GM19438 (cell line): ENCODE data around the gene HSPB2.
A peak's percentile ranks its signal among the peaks of the same experiment; 100 is the strongest.
"Not testable (repeated sequence)": the region's sequence is repeated elsewhere in the genome, so short reads cannot be mapped to it uniquely, and the experiment has no call there.

Source experiments
- ATAC-seq: cut with Tn5 transposase; IDR thresholded peaks from one replicate; pipeline ENCODE4 v1.9.1; 2021; ENCODE audit warnings: low read depth; ENCODE audit not compliant: unreplicated experiment

HSPB2 gene, protein sequence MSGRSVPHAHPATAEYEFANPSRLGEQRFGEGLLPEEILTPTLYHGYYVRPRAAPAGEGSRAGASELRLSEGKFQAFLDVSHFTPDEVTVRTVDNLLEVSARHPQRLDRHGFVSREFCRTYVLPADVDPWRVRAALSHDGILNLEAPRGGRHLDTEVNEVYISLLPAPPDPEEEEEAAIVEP

DNA sequence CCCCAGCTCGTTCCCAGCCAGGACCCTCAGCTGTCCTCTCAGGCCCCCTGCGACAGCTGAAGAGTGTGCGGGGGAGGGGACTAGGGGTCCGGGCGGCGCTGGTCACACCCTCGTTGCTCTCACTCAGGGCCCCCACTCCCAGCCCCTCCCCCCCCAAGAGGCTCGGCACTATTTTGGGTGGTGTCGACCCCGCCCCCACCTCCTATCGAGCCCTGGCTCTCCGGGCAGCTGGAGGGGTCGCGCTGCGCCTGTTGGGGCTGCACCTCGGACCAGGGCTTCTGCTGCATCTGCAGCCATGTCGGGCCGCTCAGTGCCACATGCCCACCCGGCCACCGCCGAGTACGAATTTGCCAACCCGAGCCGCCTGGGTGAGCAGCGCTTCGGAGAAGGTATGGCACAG is at the start of gene HSPB2:
HSPB2 (plus strand) TSS at position 200 of the 400 bp plus-strand sequence; CDS start at position 296, 96 bp downstream.
- no peak for ATAC-seq

DNA sequence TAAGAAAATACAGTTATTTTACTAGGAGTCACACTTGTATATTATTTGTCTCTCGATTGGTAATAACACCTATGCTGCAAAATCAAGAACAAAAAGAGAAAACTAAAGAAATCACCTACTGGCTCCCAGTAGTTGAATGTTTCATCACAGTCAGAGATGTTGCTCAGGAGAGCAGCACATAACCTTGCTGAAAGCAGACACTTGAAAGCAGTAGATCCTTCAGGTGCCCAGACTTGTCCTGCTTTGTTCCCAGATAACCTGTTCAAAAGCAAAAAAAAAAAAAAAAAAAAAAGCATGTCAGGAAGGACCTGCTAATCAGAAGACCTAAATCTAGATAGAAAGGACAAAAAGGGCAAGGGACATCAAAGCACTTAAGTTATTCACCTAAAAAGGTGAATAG is 42.4 kb upstream of the HSPB2 start:
- no peak for ATAC-seq

DNA sequence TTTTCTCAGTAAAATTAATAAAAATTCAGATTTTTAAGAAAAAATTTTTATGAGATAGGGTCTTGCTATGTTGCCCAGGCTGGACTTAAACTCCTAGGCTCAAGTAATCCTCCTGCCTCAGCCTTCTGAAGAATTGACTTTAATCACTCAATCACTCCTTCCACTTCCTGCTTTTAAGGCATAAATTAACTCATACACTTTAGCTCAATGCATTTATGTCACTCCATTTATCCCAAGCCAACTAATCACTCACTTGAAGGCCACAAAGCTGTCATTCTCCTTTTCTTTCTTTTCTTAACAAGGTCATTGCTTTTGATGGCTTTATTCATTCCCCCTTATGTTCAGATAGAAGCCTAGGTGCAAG is 42.0 kb upstream of the HSPB2 start:
- peak; percentile 11 for ATAC-seq

DNA sequence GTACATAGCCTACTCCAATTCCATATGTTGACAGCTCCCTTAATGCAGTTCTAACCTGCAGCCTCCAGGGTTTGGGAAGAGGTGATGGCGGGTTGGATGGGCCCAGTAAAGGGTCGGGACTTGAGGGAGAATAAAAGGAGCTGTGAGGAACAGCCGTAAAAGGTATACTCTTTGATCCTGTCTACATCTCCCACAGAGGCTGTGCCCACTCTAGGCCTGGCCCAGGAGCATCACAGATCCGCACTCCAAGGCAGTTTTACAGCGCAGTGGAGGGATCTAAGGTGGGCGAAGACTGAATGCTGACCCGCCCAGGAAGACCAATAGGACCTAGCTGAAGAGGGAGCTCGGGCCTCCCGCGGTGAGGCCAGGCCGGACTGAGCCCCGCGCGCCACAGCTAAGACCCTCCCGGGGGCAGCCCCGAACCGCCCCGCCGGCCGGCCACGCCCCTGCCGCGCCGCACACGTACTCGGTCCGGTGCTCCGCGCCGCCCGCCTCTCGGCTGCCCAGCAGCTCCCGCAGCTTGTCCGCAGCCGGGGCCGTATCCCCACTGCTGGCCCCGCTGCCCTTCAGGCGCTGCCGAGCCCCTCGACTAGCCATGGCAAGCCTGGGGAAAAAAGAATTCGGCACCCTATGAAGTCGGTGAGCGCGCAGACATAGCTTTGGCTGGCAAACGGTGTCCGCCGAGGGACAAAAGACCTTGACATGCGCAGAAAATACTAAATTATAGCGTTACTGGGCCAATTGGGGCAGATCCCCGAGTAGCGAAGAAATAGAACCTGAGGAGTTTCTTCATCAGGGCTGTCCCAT is 41.4 kb upstream of the HSPB2 start, which contains the start of gene ALG9:
ALG9 (minus strand) TSS at position 696 of the 807 bp plus-strand sequence; CDS start at position 597, 99 bp downstream.
- peak; percentile 89 for ATAC-seq

DNA sequence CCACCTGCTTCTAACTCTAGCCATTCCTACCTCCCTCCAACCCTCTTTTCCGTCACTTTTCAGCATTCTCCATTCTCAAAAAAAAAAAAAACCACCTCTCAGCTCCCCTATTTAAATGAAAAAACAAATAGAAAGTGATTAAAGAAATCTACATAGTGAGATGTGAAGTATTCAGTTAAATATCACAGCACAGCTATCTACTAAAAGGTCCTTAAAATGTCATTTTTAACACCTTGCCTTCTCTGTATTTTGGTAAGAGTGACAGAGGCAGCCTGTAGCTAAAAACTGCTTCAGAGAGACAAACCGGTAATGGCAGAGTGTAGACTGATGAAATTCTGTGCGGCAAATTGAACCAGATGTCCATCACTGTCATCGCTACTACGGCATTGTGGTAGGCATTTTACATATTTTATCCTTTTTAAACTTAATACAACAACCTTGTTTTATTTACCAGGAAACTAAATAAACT is 40.8 kb upstream of the HSPB2 start:
- no peak for ATAC-seq

DNA sequence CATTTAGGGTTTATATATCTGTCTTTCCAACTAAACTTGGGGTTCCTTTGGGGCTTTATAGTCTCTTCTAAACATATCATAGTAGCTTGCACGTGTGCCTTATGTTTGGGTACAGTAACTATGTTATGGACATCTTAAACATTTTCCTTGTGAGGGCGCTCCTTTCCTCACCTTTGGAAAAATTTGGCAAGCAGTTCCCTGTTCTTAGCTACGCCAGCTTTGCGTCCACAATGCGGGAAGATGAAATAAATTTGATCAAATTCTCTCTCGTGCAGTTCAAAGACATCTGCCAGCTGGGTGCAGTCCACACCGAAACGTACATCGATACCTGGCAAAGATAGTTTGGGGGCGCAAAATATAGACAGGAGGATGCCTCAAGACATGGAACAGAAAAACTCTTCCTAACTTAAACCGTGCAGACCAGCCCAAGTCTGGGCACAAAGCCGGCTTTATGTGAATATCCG is 34.1 kb upstream of the HSPB2 start:
- ATAC-seq, result peak; percentile 21

DNA sequence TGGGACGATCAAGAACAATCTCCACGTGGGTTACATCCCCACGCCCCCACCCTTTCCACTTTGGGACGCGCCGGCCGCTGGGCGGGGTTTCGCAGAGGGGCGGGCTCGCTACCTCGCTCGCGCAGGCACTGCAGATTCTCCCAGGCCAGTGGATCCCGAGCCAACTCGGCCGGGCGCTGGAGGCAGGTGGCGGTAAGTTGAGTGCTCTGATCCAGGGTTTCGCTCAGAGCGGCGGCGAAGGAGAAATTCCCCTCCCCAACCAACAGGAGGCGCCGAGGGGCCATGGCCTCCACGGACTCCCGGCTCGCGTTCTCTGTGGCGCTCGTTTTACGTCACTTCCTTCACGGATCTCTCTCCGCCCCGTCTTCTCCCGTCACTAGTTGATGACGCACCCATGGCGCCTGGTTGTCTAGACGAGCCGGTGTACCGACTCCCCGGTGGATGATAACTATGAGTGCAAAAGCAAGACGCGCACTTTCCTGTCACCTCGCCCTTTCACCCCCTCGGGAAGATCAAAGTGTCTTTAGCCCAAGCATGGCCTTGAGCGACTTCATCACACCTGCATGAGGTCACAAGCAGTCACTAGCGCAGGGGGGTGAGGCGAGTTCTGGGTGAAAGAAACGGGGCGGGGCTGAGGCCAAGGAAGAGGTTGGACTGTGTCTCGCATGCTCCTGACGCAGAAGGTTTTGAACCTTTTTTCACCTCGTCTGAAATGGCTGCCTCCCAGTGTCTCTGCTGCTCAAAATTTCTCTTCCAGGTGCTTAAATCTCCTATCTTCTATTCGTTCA is 33.5 kb upstream of the HSPB2 start, which contains the start of the genes CFAP68 and FDXACB1:
CFAP68 (plus strand) TSS at position 693 of the 788 bp plus-strand sequence; CDS start at position 713, 20 bp downstream.
FDXACB1 (minus strand) TSS at position 317 of the 788 bp plus-strand sequence; CDS start at position 284, 33 bp downstream.
- ATAC-seq, result peak; percentile 93

DNA sequence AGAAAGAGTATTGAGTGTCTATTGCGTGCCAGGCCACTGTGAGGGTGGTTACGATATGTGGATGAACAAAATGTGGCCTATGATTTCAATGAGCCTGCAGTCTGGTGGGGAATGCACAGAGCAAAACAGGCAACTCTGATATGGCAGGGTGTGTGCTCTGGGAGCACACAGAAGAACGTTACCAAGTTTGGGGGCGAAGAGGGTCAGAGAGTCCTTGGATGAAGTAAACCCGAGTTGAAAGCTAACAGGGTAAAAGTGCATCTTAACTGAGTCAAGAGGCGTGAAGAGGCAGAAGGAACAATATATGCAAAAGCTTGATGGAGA is 32.9 kb upstream of the HSPB2 start:
- ATAC-seq, result peak; percentile 3

DNA sequence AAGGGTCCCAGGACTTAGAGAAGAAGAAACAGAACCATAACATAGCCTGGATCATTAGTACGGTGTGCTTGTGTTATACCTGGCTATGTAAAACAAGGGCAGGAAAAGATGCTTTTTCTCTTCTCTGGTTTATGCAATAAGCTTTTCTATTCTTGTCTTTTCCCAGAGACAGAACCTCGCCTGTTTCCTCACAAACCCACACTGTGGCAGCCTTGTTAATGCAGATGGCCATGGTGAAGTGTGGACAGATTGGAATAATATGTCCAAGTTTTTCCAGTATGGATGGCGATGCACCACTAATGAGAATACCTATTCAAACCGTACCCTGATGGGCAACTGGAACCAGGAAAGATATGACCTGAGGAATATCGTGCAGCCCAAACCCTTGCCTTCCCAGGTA is 30.3 kb upstream of the HSPB2 start:
- no peak for ATAC-seq

DNA sequence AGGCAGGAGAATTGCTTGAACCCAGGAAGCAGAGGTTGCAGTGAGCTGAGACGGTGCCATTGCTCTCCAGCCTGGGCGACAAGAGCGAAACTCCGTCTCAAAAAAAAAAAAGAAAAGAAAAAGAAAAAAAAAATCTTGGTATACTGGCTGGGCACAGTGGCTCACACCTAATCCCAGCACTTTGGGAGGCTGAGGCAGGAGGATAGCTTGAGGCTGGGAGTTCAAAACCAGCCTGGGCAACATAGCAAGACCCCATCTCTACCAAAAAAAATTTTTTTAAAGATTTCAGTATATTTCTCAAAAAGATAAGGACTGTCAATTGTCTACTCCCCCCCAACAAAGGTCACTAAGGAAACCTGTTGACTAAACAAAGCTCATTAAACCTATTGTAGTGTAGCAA is 27.5 kb upstream of the HSPB2 start:
- not testable (repeated sequence) for ATAC-seq

DNA sequence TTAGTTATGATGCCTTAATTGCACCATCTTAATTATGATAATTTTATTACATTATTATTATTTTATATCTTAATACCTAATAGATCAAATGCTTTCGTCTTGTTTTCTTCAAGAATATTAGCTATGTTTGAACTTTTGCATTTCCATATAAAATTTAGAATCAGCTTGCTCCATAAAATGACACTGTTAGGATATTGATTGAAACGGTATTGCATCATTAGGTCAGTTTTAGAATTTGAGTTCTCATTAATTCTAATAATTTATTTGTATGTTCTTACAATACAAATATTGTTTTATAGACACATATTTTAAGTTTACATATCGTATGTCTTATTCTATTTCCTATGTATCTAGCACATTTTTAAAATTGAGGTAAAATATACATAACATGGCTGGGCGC is 26.5 kb upstream of the HSPB2 start:
- no peak for ATAC-seq

DNA sequence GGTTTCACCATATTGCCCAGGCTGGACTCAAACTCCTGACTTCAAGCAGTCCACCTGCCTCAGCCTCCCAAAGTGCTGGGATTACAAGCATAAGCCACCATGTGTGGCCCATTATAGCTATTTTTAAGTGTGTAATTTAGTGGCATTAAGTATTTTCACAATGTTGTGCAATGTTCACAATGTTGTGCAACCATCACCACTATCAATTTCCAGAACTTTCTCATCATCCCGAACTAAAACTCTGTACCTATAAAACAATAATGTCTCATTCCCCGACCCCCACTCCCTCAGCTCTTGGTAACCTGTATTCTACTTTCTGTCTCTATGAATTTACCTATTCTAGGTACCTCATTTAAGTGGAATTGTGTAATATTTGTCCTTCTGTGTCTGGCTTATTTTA is 25.7 kb upstream of the HSPB2 start:
- no peak for ATAC-seq

DNA sequence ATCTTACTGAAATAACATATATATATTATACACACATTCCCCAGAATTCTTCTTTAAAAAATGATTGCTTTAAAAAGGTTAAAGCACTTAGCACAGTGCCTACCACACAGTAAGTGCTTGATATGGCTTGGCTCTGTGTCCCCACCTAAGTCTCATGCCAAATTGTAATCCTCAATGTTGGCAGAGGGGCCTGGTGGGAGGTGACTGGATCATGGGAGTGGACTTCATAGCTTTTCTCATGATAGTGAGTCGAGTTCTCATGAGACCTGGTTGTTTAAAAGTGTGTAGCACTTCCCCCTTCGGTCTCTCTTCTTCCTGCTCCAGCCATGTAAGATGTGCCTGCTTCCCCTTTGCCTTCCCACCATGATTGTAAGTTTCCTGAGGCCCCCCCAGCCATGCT is 7.1 kb upstream of the HSPB2 start:
- no peak for ATAC-seq

DNA sequence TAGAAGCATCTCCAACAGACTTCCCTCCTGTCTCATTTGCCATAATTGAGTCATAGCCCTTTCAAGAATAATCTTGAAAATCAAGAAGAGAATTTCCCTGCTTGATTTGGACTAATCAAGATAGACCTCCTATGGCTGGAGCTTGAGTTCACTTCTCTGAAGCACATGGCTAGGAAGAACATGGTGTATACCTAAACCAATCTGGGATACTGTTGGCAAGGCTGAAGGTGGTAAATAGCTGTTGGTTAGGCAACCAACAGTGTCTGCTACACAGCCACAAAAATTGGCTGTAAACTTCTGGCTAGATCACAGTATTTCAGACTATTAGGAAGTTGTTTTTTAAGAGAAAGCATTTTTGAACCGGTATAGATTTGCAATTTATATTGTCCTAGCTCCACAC is 5.9 kb upstream of the HSPB2 start:
- no peak for ATAC-seq

DNA sequence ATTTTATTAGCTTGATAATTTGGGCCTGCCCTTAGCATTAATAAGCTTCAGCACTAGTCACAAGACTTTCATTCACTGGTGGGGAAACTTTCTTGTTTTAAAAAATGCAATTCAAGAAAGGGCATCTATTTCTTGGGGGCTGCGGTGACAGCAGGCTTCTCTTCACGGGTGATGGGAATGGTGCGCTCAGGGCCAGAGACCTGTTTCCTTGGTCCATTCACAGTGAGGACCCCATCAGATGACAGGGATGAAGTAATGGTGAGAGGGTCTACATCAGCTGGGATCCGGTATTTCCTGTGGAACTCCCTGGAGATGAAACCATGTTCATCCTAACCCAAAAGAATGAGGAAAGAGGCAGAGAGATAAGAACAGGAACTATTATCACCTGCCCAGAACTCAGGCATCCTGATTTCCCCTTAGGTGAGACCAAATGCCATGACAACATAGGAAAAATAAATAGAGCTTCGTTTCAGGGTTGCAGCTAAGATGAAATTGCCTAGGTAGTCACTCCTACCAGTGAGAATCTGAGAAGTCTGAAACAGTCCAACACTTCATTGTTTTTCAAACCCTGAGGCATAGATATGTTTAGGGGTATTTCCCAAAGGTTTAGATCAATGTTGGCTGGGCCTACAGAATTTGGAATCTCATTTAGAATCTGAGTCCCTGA is 3.8 kb upstream of the HSPB2 start:
- ATAC-seq, result no peak

DNA sequence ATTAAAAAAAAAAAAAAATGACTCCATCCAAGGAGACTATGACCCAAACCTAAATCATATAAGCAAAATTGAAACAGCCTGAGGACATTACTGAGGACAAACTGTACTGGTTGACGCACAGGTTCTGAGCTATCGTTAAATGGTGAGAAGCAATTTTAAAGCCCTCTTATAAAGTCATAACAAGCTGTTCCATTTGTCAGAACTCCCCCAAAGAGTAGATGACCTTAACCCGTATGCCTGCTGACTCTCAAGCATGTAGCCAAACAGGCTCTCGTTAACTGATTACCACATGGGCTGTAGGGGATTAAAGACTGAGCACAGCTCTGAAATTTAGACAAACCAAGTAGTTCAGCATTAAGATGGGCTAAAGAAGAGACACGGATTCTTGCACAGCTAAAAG is 3.2 kb upstream of the HSPB2 start:
- ATAC-seq, result no peak

DNA sequence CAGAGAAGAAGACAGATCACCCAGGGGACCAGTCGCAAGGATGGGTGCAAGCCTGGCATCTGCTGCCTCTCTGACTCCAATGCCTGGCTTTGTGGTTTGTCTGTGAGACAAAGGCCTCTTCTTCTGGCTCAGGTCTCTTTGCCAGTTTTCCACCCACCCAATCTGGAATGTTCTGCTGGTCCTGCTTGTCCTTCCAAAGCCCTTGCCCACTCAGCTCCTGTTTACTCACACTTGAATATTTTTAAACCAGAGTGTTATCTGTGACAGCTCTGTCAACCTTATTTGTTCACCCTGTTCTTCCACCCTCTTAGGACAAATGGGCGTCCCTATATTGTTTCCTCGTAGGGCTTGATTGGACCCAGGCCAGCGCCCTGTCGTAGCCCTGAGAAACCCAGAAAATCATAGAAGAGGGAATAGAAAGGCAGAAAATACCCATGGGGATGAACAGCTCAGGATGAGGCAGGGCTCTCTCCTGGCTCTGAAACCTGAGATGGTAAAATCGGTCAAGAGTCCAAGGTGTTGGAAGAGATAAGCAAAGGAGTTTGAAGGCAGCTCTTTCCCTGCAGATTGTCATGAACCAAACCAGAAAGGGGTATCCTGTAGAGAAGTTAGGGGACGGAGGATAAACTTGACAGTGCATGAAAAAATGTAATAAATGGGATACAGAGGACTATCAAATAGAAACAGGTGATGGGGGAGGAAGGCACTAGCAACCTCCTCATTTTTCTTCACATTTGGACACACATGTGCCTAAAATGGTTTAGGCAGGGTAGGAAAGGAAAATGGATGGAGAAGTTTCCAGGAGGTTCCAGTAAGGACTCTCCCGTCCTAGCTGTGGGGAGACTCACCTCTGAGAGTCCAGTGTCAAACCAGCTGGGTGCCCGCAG is 1.6 kb upstream of the HSPB2 start:
- no peak for ATAC-seq

DNA sequence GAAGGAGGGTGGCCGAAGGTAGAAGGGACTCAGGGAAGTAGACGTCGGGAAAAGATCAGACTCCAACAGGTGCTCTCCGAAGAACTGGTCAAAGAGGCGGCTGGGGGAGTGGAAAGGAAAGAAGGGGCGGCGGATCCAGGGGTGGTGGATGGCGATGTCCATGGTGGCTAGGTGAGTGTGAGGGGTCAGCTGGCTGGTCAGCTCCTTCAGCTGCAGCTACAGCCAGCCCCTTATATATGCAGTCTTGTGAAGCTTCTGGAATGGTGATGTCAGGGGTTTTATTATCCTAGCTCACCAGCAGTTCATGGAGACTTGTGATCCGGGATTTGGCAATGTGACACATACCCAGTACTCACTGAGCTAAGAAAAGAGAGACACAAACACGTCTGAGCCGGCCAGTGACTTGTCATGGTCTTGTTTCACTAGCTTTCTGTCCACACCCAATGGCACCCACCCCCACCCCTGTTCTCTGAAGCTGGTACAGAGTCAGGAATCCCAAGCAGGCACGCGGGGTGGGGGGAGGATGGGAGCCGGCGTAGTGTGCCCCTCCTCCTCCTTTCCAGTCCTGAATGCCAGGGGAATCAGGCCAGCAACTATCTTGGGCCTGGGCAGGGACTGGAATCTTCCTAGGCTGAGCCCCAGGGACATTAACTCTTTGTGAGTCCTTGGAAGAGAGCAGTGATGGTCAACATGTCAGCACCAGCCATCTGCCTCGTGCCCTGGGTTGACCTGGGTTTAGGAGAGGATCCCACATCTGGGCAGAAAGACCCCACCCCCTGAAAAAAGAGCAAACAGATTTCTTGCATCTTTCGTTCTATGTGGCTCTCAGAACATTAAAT is 752 bp upstream of the HSPB2 start, which contains the start of gene CRYAB:
CRYAB (minus strand) TSS at position 208 of the 839 bp plus-strand sequence; CDS start at position 162, 46 bp downstream.
- ATAC-seq, result no peak
